B cell (primary cell): ENCODE measurements around the gene PTGER4.

Source experiments
- EZH2 ChIP-seq: IDR thresholded peaks from 2 replicates; pipeline ENCODE4 v1.6.1; 2012; ENCODE audit warnings: borderline replicate concordance, low read depth, mild to moderate bottlenecking, moderate library complexity, low read length; ENCODE audit not compliant: insufficient read depth, poor library complexity, severe bottlenecking
- TF ChIP-seq, protein P1 (sequence below): fragments of 200-600 bp; IDR thresholded peaks from one replicate; pipeline ENCODE4 v1.8.0; 2022; ENCODE audit warnings: antibody characterized with exemption, mild to moderate bottlenecking

DNA sequence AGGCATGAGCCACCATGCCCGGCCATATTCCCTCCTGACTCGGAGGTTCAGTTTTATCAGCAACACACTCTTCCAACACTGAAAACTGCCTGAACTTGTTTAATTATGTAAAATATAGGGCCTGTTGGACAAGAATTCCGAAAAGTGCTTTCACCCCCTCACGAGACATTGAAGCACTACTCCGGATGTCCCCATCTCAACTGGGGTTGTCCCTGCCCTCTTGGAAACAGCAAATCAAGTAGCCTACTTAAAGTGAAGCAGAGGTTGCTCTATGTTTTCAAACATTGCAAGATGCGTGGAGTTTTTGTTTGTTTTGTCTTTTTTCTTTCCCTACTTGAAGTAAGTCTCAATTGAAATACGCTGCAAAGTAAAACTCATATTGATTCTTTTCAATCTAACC, 7.6 kb downstream of the PTGER4 start:
- TF ChIP-seq, protein P1, sequence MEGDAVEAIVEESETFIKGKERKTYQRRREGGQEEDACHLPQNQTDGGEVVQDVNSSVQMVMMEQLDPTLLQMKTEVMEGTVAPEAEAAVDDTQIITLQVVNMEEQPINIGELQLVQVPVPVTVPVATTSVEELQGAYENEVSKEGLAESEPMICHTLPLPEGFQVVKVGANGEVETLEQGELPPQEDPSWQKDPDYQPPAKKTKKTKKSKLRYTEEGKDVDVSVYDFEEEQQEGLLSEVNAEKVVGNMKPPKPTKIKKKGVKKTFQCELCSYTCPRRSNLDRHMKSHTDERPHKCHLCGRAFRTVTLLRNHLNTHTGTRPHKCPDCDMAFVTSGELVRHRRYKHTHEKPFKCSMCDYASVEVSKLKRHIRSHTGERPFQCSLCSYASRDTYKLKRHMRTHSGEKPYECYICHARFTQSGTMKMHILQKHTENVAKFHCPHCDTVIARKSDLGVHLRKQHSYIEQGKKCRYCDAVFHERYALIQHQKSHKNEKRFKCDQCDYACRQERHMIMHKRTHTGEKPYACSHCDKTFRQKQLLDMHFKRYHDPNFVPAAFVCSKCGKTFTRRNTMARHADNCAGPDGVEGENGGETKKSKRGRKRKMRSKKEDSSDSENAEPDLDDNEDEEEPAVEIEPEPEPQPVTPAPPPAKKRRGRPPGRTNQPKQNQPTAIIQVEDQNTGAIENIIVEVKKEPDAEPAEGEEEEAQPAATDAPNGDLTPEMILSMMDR = no peak
- TF ChIP-seq EZH2 = no peak
